Measurements from ENCODE around the gene ENTR1.

GRCh38 chr9:136419092-136419420, 8.6 kb upstream of the ENTR1 start:
- TF ChIP-seq TAF1 (IDR thresholded peaks at IDR 0.05; ENCODE audit: borderline replicate concordance, insufficient read depth, low read length) (no peak), REST (IDR thresholded peaks at IDR 0.05; ENCODE audit: insufficient read depth in 1 of 2, low read depth in 2 of 2, low read length in 2 of 2) (no peak), POLR2AphosphoS5 (IDR thresholded peaks at IDR 0.05; ENCODE audit: low read depth, low read length) (no peak), SIN3A (IDR thresholded peaks at IDR 0.05; ENCODE audit: borderline replicate concordance, insufficient read depth, low read length) (no peak)
